Mammary epithelial cell (primary cell): ENCODE data around the gene DNASE1L2.
"Not testable (repeated sequence)": the region's sequence is repeated elsewhere in the genome, so short reads cannot be mapped to it uniquely, and the experiment has no call there.

Experiments used
- CTCF ChIP-seq, 2 donors: IDR thresholded peaks in 1 of 2; conservative IDR thresholded peaks in 1 of 2; 2 replicates each; pipeline ENCODE4 v1.5.1; 2011 to 2012; ENCODE audit warnings: inconsistent platforms in 2 of 2, low read length in 2 of 2, mild to moderate bottlenecking in 2 of 2, control low read depth in 1 of 2, low read depth in 1 of 2; ENCODE audit not compliant: insufficient read depth in 1 of 2; ENCODE audit errors: extremely low read depth in 1 of 2
- EZH2 ChIP-seq: IDR thresholded peaks from 2 replicates; pipeline ENCODE4 v1.6.1; 2012; ENCODE audit warnings: low read length, inconsistent platforms, borderline replicate concordance

- not testable (repeated sequence) for TF ChIP-seq CTCF (conservative IDR thresholded peaks at IDR 0.05 in 1 of 2, IDR thresholded peaks at IDR 0.05 in 1 of 2; ENCODE audit: extremely low read depth in 1 of 2, insufficient read depth in 1 of 2, low read depth in 1 of 2, low read length in 2 of 2); EZH2
Observed at GRCh38 chr16:2240331-2240730, 4.1 kb downstream of the DNASE1L2 start.
